Endothelial cell (in vitro differentiated cells): ENCODE results near the gene DOCK1. TPM values are rescaled to one million over a fixed set of nuclear protein-coding genes. Genes with fewer than 3 reads are reported as not detected.
A peak's percentile ranks its signal among the peaks of the same experiment; 100 is the strongest.

Experiments
- DNase-seq: peaks from one replicate; pipeline ENCODE4 v3.0.0; 2021; ENCODE audit warnings: low spot score
- H3K27ac Mint-ChIP-seq: one replicate; pipeline ENCODE4 v1.8.0; 2021; ENCODE audit warnings: mixed read lengths, inconsistent platforms; ENCODE audit not compliant: unreplicated experiment
- H3K27me3 Mint-ChIP-seq: one replicate; pipeline ENCODE4 v1.8.0; 2021; ENCODE audit warnings: mild to moderate bottlenecking, moderate library complexity, mixed read lengths, inconsistent platforms; ENCODE audit not compliant: unreplicated experiment
- H3K36me3 Mint-ChIP-seq: one replicate; pipeline ENCODE4 v1.8.0; 2021; ENCODE audit warnings: mild to moderate bottlenecking, low read depth, mixed read lengths, inconsistent platforms; ENCODE audit not compliant: unreplicated experiment
- H3K4me1 Mint-ChIP-seq: one replicate; pipeline ENCODE4 v1.8.0; 2021; ENCODE audit warnings: mild to moderate bottlenecking, mixed read lengths, inconsistent platforms; ENCODE audit not compliant: unreplicated experiment
- H3K4me3 Mint-ChIP-seq: one replicate; pipeline ENCODE4 v1.8.0; 2021; ENCODE audit warnings: mild to moderate bottlenecking, mixed read lengths, inconsistent platforms; ENCODE audit not compliant: unreplicated experiment
- H3K9me3 Mint-ChIP-seq: one replicate; pipeline ENCODE4 v1.8.0; 2021; ENCODE audit warnings: mixed read lengths, inconsistent platforms; ENCODE audit not compliant: unreplicated experiment
- total RNA-seq: library from RNA; stranded (reverse); fragmentation: NEBNext Ultra II Directional; extraction: Animal tissue kit (Norgen Biotek cat#: 25700); gene quantifications from one replicate; pipeline ENCODE4 v1.2.1, GENCODE V29; 2021; ENCODE audit not compliant: unreplicated experiment
- TF ChIP-seq, protein P1 (sequence below): fragments of 200-600 bp; sonication (generic); IDR thresholded peaks from one replicate; pipeline ENCODE4 v1.5.0; 2021; ENCODE audit warnings: antibody characterized with exemption; ENCODE audit not compliant: unreplicated experiment

Gene DOCK1
- total RNA-seq, 1 donor from 2014 or later: 116 TPM

DNA sequence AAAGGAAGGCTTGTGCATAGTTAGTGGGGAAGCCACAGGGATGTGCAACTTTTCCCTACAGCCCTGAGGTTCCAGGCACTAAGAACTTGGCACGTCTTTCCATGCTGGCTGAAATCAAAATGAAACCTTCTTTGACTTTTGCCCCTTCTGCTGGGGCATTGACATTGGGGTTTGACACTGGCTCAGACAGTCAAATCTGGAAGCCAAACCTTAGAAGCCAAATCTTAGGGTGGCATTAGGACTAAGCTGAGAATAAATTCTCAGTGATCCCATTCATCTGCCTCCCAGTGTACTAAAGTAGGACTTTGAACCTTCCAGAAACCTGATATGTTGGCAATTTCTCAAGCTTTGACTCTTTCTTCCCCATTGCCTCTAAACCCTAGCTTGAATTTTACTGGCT, 322.4 kb downstream of the DOCK1 start:
- peaks cover 3% of the 10 kb centered on the region for H3K27me3 Mint-ChIP-seq
- DNase-seq: no peak
- H3K4me3 Mint-ChIP-seq: no peak overlapping the region
- TF ChIP-seq, protein P1, sequence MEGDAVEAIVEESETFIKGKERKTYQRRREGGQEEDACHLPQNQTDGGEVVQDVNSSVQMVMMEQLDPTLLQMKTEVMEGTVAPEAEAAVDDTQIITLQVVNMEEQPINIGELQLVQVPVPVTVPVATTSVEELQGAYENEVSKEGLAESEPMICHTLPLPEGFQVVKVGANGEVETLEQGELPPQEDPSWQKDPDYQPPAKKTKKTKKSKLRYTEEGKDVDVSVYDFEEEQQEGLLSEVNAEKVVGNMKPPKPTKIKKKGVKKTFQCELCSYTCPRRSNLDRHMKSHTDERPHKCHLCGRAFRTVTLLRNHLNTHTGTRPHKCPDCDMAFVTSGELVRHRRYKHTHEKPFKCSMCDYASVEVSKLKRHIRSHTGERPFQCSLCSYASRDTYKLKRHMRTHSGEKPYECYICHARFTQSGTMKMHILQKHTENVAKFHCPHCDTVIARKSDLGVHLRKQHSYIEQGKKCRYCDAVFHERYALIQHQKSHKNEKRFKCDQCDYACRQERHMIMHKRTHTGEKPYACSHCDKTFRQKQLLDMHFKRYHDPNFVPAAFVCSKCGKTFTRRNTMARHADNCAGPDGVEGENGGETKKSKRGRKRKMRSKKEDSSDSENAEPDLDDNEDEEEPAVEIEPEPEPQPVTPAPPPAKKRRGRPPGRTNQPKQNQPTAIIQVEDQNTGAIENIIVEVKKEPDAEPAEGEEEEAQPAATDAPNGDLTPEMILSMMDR: no peak
- no peak overlapping the region for H3K27ac Mint-ChIP-seq
- H3K9me3 Mint-ChIP-seq: no peaks in the 10 kb centered on the region
- peaks cover 7% of the 10 kb centered on the region for H3K36me3 Mint-ChIP-seq
- H3K4me1 Mint-ChIP-seq: peaks cover 4% of the 10 kb centered on the region

DNA sequence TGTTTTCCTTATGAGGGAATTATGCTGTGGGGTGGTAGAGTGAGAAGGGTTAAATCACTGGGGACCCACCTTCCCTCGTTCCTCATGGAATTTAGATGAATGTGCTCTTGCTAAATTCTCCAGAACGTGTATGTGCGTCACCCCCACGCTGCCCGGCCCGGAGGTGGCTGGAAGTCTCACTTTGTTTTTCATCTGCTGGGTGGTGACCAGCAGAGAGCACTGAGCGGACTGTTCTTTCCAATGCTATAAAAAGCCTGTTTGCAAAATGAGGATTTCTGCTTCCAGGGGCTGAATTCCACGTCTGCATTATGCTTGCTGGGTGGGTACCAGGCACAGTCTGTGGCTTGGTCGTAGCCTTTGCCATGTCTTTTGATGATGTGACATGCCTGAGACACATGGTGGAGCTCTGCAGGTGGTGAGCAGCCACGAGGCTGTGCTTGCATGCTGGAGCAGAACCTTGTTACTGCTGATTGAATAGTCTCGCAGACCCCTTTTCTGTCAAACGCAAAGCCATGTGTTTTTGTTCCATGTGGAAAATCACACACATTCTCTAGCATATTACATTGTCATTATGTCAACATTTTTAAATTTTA, 323.1 kb downstream of the DOCK1 start:
- Mint-ChIP-seq H3K9me3 (no peaks in the 10 kb centered on the region), H3K36me3 (peaks cover 7% of the 10 kb centered on the region), H3K4me1 (peaks cover 4% of the 10 kb centered on the region), H3K4me3 (no peak overlapping the region), H3K27ac (no peak overlapping the region), H3K27me3 (peaks cover 3% of the 10 kb centered on the region)
- DNase-seq: no peak
- TF ChIP-seq, protein P1: no peak

DNA sequence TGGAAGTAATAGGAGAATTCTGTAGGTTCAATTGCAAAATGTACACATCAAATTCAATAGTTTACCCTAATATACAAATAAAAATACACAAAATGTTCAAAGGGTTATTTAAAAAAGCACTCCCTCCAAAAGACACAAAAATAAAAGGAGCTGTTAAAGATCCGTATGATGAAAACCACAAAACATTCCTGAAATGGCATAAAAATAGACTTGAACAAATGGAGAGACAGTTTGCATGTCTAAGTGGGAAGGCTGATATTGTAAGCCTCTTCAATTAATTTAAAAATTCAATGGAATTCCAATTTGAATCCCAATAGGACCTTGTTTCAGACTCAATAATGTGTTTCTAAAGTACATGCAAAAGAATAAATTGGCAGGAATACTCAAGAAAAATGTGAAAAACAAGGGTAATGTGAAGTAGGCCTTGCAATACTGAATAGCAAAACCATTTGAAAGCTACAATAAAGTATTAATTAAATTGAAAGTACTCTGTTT, 329.1 kb downstream of the DOCK1 start:
- H3K4me3 Mint-ChIP-seq: no peak overlapping the region
- DNase-seq: no peak
- TF ChIP-seq, protein P1: no peak

DNA sequence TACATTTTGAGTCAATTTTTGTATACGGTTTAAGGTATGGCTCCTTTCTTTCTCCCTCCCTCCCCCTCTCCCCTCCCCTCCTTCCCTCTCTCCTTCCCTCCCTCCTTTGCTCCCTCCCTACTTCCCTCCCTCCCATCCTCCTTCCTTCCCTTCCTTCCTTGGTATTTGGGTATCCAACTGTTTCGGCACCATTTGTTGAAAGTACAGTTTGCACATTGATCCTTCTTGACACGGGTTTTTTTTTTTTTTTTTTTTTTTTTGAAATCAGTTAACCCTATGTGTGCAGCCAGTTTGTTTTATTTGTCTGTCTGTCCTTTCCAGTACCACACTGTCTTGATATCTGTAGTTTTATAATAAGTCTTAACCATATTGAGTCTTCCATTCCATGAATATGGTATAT, 331.0 kb downstream of the DOCK1 start:
- Mint-ChIP-seq H3K27ac (no peak overlapping the region), H3K4me3 (no peak overlapping the region), H3K27me3 (peaks cover 3% of the 10 kb centered on the region), H3K36me3 (no peaks in the 10 kb centered on the region), H3K4me1 (peaks cover 9% of the 10 kb centered on the region), H3K9me3 (no peaks in the 10 kb centered on the region)
- TF ChIP-seq, protein P1: no peak
- no peak for DNase-seq

More for the DNA sequence above, 329.1 kb downstream of the DOCK1 start:
- H3K36me3 Mint-ChIP-seq: no peaks in the 10 kb centered on the region
- H3K27ac Mint-ChIP-seq: no peak overlapping the region
- H3K9me3 Mint-ChIP-seq: no peaks in the 10 kb centered on the region
- H3K4me1 Mint-ChIP-seq: peaks cover 9% of the 10 kb centered on the region
- peaks cover 3% of the 10 kb centered on the region for H3K27me3 Mint-ChIP-seq

DNA sequence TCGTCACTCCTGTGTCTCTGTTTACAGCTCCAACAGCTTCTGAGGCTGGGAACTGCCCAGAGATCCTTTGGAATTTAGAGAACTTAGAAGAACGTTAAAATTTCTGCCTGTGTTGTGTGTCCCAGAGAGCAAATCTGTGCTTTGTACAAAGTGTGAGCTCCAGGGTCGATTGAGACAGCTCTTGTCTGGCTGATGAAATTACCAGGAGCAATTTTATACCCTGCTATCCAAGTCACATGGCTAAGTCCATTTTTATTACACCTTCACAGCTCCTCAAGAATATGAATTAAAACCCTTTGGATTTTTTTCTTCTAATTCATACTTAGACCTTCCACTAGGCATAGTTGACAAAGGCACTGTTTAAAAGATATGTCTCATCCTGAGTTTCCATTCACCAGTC, 337.7 kb downstream of the DOCK1 start:
- Mint-ChIP-seq H3K4me3 (no peak overlapping the region), H3K36me3 (peaks cover 4% of the 10 kb centered on the region), H3K9me3 (no peaks in the 10 kb centered on the region), H3K4me1 (peaks cover 21% of the 10 kb centered on the region), H3K27me3 (no peaks in the 10 kb centered on the region), H3K27ac (peak overlapping the region; percentile 73)
- no peak for DNase-seq
- TF ChIP-seq, protein P1: no peak
